ENCODE data around the gene KLHL35.

KLHL35 gene, protein sequence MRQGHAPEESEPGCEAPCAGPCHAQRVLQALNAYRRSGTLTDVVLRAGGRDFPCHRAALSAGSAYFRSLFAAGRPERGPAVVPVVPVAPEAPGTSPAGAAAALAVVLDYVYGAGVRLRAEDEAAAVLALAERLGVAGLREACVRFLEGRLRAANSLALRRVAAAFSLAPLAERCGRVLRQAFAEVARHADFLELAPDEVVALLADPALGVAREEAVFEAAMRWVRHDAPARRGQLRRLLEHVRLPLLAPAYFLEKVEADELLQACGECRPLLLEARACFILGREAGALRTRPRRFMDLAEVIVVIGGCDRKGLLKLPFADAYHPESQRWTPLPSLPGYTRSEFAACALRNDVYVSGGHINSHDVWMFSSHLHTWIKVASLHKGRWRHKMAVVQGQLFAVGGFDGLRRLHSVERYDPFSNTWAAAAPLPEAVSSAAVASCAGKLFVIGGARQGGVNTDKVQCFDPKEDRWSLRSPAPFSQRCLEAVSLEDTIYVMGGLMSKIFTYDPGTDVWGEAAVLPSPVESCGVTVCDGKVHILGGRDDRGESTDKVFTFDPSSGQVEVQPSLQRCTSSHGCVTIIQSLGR

GRCh38 chr11:75432911-75433321 is at the start of gene KLHL35:
KLHL35 (minus strand) TSS chr11:75433203; CDS start chr11:75430629, 2,574 bp downstream.
- no peak within 1 kb of the TSS for H3K27ac ChIP-seq
- TF ChIP-seq CTCF (conservative IDR thresholded peaks at IDR 0.05), result no peak

GRCh38 chr11:75481922-75482606 is 49.1 kb upstream of the KLHL35 start:
- H3K27ac ChIP-seq, result no peak overlapping the region
- TF ChIP-seq CTCF (conservative IDR thresholded peaks at IDR 0.05), result no peak

GRCh38 chr11:75481223-75481921 is 48.4 kb upstream of the KLHL35 start:
- H3K27ac ChIP-seq, result no peak overlapping the region
- no peak for TF ChIP-seq CTCF (conservative IDR thresholded peaks at IDR 0.05)

- TF ChIP-seq CTCF (conservative IDR thresholded peaks at IDR 0.05), result no peak
Measured at GRCh38 chr11:75480185-75481175, 47.5 kb upstream of the KLHL35 start.

GRCh38 chr11:75479597-75480145 is 46.7 kb upstream of the KLHL35 start:
- no peak for TF ChIP-seq CTCF (conservative IDR thresholded peaks at IDR 0.05)
- H3K27ac ChIP-seq, result no peak overlapping the region

More at GRCh38 chr11:75480185-75481175, 47.5 kb upstream of the KLHL35 start:
- no peak overlapping the region for H3K27ac ChIP-seq

DNA sequence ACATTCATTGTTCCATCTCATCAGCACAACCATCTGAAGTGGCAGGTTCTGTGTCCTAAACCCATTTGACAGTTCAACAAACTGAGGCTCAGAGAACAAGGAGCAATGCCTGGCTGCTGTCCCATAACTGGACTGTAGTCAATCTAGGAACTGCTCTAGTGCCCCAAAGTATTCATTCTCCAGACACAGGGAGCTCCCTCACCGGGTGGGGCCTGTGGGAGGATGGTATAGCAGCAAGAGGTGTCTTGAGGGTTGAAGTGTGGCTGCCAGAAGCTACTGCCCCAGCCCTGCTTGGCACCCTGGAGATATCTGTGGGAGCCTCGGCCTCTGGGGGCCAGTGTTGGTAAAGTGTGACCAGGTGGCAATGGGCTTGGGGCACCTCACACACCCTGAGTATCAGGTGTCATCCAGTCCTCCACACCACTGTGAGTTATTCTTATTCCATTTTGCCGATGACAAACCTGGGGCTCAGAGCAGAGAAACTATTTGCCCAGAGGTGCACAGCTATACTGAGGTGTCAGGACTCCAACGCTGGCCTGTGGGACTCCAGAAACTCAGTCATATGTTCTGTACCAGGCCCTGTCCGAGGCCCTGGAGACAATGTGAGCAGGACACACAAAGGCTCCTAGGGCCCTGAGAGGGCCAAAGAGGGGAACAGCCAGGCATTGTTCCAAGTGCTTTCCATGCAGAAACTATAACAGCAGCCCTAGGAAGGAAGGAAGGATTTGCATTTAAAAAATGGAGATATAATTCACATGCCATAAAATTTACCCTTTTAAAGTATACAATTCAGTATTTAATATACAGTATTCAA is 46.0 kb upstream of the KLHL35 start:
- no peak for TF ChIP-seq CTCF (conservative IDR thresholded peaks at IDR 0.05)
- no peak overlapping the region for H3K27ac ChIP-seq
